ENCODE results near the gene SLC16A4. TPM values are rescaled to one million over a fixed set of nuclear protein-coding genes. Genes with fewer than 3 reads are reported as not detected.

The SLC16A4 gene
- total and polyA plus RNA-seq, 2 donors from 2014 or later = 51.8 to 53.1 TPM

GRCh38 chr1:110390096-110390495 lies 730 bp downstream of the SLC16A4 start:
- intact Hi-C loops (cut with DNase I) = no loop called here
- no peaks in the 10 kb centered on the region for H3K27me3 ChIP-seq (ENCODE audit: control insufficient read depth, insufficient read depth, low read length)
- H3K4me1 ChIP-seq (ENCODE audit: control insufficient read depth in 2 of 3, insufficient read depth in 2 of 3, low read depth in 1 of 3, low read length in 3 of 3) = peaks cover 0 to 22% (median 0%) of the 10 kb centered on the region in 3 donors
- peak overlapping the region; percentile 33 to 86 (median 54) for H3K9ac ChIP-seq (ENCODE audit: low read length in 3 of 3)
- peak; percentile 22 for TF ChIP-seq CTCF (IDR thresholded peaks at IDR 0.05; ENCODE audit: borderline replicate concordance, extremely low read depth, insufficient read depth)
- no peaks in the 10 kb centered on the region for H3K9me3 ChIP-seq (ENCODE audit: control insufficient read depth in 2 of 3, insufficient read depth in 1 of 3, low read length in 3 of 3)
- FAIRE-seq (no peak), DNase-seq (peak in 3 of 5 donors; percentile 19 to 76 (median 64))
- no peaks in the 10 kb centered on the region for H3K36me3 ChIP-seq (ENCODE audit: control insufficient read depth in 2 of 3, insufficient read depth in 3 of 3, low read length in 3 of 3)
- H3K4me3 ChIP-seq (ENCODE audit: low read length in 3 of 3) = peak overlapping the region; percentile 62 to 86 (median 77)
- peak overlapping the region; percentile 69 to 82 for H3K27ac ChIP-seq (ENCODE audit: low read depth in 2 of 2, low read length in 2 of 2)

GRCh38 chr1:110387048-110387754 lies 3.6 kb downstream of the SLC16A4 start:
- DNase-seq (no peak), FAIRE-seq (no peak)
- Histone ChIP-seq H3K36me3 (ENCODE audit: control insufficient read depth in 2 of 3, insufficient read depth in 3 of 3, low read length in 3 of 3) (peaks cover 0 to 7% (median 0%) of the 10 kb centered on the region in 3 donors), H3K4me3 (ENCODE audit: low read length in 3 of 3) (no peak overlapping the region), H3K27ac (ENCODE audit: low read depth in 2 of 2, low read length in 2 of 2) (no peak overlapping the region), H3K9ac (ENCODE audit: low read length in 3 of 3) (no peak overlapping the region), H3K27me3 (ENCODE audit: control insufficient read depth, insufficient read depth, low read length) (no peaks in the 10 kb centered on the region), H3K4me1 (ENCODE audit: control insufficient read depth in 2 of 3, insufficient read depth in 2 of 3, low read depth in 1 of 3, low read length in 3 of 3) (peaks cover 0 to 22% (median 0%) of the 10 kb centered on the region in 3 donors), H3K9me3 (ENCODE audit: control insufficient read depth in 2 of 3, insufficient read depth in 1 of 3, low read length in 3 of 3) (no peaks in the 10 kb centered on the region)
- no peak for TF ChIP-seq CTCF (IDR thresholded peaks at IDR 0.05; ENCODE audit: borderline replicate concordance, extremely low read depth, insufficient read depth)
- intact Hi-C loops (cut with DNase I) = no loop called here

- FAIRE-seq = no peak
These were observed 5.5 kb downstream of the SLC16A4 start for GRCh38 chr1:110385369-110385768.

More at GRCh38 chr1:110385369-110385768, 5.5 kb downstream of the SLC16A4 start:
- intact Hi-C loops (cut with DNase I) = no loop called here
- peak overlapping the region in 1 of 3 donors; percentile 3 for H3K4me3 ChIP-seq (ENCODE audit: low read length in 3 of 3)
- TF ChIP-seq CTCF (IDR thresholded peaks at IDR 0.05; ENCODE audit: borderline replicate concordance, extremely low read depth, insufficient read depth) = no peak
- H3K4me1 ChIP-seq (ENCODE audit: control insufficient read depth in 2 of 3, insufficient read depth in 2 of 3, low read depth in 1 of 3, low read length in 3 of 3) = peaks cover 0 to 13% (median 0%) of the 10 kb centered on the region in 3 donors
- H3K9me3 ChIP-seq (ENCODE audit: control insufficient read depth in 2 of 3, insufficient read depth in 1 of 3, low read length in 3 of 3) = no peaks in the 10 kb centered on the region
- H3K27ac ChIP-seq (ENCODE audit: low read depth in 2 of 2, low read length in 2 of 2) = peak overlapping the region in 1 of 2 donors; percentile 17
- no peak for DNase-seq
- peaks cover 0 to 16% (median 2%) of the 10 kb centered on the region in 3 donors for H3K36me3 ChIP-seq (ENCODE audit: control insufficient read depth in 2 of 3, insufficient read depth in 3 of 3, low read length in 3 of 3)
- no peaks in the 10 kb centered on the region for H3K27me3 ChIP-seq (ENCODE audit: control insufficient read depth, insufficient read depth, low read length)
- no peak overlapping the region for H3K9ac ChIP-seq (ENCODE audit: low read length in 3 of 3)

Measured in kidney (tissue), 14 donors.